ENCODE results near the gene CORIN. TPM values are rescaled to one million over a fixed set of nuclear protein-coding genes. Genes with fewer than 3 reads are reported as not detected.

Gene CORIN
- total and polyA plus RNA-seq, 2 of the 13 experiments (the other 11 are each of a cell fraction or from before 2014, with no cell fraction given) = 0.84 to 1.2 TPM

DNA sequence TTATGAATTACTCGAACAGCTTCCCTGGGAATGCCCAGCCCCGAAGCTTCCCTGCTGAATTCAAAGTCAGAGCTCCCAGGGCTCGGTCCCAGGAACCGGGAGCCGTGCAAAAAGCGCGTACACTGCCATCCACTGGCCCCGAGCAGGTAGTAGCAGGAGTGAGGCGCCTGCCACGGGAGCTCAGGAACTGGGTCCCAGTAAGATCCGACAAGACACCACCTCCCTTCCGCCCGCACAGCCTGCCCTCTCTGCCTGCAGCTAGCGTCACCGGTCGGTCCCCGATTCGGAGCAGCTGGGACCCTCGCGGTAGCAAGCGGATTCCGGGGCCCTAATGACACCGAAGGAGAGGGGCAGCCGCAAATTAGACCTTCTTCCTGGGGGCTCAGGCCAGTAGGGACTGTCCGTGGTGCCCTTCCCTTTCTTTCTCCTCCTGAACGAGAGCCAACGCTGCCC is 1.2 kb downstream of the CORIN start (continued):
- TF ChIP-seq ZSCAN9 (CRISPR knock-in tag; IDR thresholded peaks at IDR 0.05; ENCODE audit: borderline replicate concordance) (no peak), GATAD1 (CRISPR knock-in tag; IDR thresholded peaks at IDR 0.05) (0 out of 2 replicates have a peak, but pooled peaks have one; percentile 38), FLYWCH1 (CRISPR knock-in tag; IDR thresholded peaks at IDR 0.05) (no peak), CHD4 (IDR thresholded peaks at IDR 0.05; ENCODE audit: borderline replicate concordance, low read length) (no peak), HMG20A (CRISPR knock-in tag; IDR thresholded peaks at IDR 0.05; ENCODE audit: borderline replicate concordance) (no peak), HNRNPLL (IDR thresholded peaks at IDR 0.05; ENCODE audit: low read depth, low read length, poor library complexity, severe bottlenecking) (no peak), STAG1 (CRISPR knock-in tag; IDR thresholded peaks at IDR 0.05) (peak; percentile 86), FOXC1 (CRISPR knock-in tag; IDR thresholded peaks at IDR 0.05; ENCODE audit: borderline replicate concordance) (no peak)
- TF ChIP-seq, protein P1, sequence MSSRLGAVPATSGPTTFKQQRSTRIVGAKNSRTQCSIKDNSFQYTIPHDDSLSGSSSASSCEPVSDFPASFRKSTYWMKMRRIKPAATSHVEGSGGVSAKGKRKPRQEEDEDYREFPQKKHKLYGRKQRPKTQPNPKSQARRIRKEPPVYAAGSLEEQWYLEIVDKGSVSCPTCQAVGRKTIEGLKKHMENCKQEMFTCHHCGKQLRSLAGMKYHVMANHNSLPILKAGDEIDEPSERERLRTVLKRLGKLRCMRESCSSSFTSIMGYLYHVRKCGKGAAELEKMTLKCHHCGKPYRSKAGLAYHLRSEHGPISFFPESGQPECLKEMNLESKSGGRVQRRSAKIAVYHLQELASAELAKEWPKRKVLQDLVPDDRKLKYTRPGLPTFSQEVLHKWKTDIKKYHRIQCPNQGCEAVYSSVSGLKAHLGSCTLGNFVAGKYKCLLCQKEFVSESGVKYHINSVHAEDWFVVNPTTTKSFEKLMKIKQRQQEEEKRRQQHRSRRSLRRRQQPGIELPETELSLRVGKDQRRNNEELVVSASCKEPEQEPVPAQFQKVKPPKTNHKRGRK (CRISPR knock-in tag; IDR thresholded peaks at IDR 0.05) = no peak
- TF ChIP-seq, protein P2, sequence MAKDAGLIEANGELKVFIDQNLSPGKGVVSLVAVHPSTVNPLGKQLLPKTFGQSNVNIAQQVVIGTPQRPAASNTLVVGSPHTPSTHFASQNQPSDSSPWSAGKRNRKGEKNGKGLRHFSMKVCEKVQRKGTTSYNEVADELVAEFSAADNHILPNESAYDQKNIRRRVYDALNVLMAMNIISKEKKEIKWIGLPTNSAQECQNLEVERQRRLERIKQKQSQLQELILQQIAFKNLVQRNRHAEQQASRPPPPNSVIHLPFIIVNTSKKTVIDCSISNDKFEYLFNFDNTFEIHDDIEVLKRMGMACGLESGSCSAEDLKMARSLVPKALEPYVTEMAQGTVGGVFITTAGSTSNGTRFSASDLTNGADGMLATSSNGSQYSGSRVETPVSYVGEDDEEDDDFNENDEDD (CRISPR knock-in tag; IDR thresholded peaks at IDR 0.05; ENCODE audit: borderline replicate concordance) = no peak
- TF ChIP-seq, protein P3, sequence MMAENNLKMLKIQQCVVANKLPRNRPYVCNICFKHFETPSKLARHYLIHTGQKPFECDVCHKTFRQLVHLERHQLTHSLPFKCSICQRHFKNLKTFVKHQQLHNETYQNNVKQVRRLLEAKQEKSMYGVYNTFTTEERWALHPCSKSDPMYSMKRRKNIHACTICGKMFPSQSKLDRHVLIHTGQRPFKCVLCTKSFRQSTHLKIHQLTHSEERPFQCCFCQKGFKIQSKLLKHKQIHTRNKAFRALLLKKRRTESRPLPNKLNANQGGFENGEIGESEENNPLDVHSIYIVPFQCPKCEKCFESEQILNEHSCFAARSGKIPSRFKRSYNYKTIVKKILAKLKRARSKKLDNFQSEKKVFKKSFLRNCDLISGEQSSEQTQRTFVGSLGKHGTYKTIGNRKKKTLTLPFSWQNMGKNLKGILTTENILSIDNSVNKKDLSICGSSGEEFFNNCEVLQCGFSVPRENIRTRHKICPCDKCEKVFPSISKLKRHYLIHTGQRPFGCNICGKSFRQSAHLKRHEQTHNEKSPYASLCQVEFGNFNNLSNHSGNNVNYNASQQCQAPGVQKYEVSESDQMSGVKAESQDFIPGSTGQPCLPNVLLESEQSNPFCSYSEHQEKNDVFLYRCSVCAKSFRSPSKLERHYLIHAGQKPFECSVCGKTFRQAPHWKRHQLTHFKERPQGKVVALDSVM (CRISPR knock-in tag; IDR thresholded peaks at IDR 0.05) = no peak
- TF ChIP-seq, protein P4, sequence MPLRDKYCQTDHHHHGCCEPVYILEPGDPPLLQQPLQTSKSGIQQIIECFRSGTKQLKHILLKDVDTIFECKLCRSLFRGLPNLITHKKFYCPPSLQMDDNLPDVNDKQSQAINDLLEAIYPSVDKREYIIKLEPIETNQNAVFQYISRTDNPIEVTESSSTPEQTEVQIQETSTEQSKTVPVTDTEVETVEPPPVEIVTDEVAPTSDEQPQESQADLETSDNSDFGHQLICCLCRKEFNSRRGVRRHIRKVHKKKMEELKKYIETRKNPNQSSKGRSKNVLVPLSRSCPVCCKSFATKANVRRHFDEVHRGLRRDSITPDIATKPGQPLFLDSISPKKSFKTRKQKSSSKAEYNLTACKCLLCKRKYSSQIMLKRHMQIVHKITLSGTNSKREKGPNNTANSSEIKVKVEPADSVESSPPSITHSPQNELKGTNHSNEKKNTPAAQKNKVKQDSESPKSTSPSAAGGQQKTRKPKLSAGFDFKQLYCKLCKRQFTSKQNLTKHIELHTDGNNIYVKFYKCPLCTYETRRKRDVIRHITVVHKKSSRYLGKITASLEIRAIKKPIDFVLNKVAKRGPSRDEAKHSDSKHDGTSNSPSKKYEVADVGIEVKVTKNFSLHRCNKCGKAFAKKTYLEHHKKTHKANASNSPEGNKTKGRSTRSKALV (CRISPR knock-in tag; IDR thresholded peaks at IDR 0.05) = peak; percentile 88
- TF ChIP-seq, protein P5, sequence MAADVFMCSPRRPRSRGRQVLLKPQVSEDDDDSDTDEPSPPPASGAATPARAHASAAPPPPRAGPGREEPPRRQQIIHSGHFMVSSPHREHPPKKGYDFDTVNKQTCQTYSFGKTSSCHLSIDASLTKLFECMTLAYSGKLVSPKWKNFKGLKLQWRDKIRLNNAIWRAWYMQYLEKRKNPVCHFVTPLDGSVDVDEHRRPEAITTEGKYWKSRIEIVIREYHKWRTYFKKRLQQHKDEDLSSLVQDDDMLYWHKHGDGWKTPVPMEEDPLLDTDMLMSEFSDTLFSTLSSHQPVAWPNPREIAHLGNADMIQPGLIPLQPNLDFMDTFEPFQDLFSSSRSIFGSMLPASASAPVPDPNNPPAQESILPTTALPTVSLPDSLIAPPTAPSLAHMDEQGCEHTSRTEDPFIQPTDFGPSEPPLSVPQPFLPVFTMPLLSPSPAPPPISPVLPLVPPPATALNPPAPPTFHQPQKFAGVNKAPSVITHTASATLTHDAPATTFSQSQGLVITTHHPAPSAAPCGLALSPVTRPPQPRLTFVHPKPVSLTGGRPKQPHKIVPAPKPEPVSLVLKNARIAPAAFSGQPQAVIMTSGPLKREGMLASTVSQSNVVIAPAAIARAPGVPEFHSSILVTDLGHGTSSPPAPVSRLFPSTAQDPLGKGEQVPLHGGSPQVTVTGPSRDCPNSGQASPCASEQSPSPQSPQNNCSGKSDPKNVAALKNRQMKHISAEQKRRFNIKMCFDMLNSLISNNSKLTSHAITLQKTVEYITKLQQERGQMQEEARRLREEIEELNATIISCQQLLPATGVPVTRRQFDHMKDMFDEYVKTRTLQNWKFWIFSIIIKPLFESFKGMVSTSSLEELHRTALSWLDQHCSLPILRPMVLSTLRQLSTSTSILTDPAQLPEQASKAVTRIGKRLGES (CRISPR knock-in tag; IDR thresholded peaks at IDR 0.05; ENCODE audit: borderline replicate concordance) = no peak

Data from HepG2 (cell line).